ENCODE results near the gene ADGRB2. TPM values are rescaled to one million over a fixed set of nuclear protein-coding genes. Genes with fewer than 3 reads are reported as not detected.

The ADGRB2 gene
- total RNA-seq, 2 experiments from 2014 or later = 1.6 to 1.7 TPM

Small RNA genes within 50 kb of the gene (microRNA-seq; reads per million reads assigned to microRNA genes)
- gene MIR4254 (ENCODE audit: borderline microRNAs expressed, borderline number of aligned reads, borderline replicate concordance) = not detected

Other genes starting within 250 kb of the ADGRB2 start
- gene TINAGL1, start 187.8 kb downstream of the ADGRB2 start, total RNA-seq = not detected
- not detected for gene HCRTR1, start 146.7 kb downstream of the ADGRB2 start, total RNA-seq
- gene PEF1, start 119.5 kb downstream of the ADGRB2 start, total RNA-seq = 10 to 100 TPM; 55.3 to 56.4 TPM
- gene COL16A1, start 60.3 kb downstream of the ADGRB2 start, total RNA-seq = under 1 TPM; 0.12 to 0.45 TPM
- gene SPOCD1, start 51.7 kb upstream of the ADGRB2 start, total RNA-seq = under 1 TPM; 0.73 to 0.78 TPM
- gene PTP4A2, start 174.0 kb upstream of the ADGRB2 start, total RNA-seq = 100 to 1,000 TPM; 275 to 285 TPM
- 100 to 1,000 TPM; 200 to 203 TPM for gene KHDRBS1, start 249.5 kb upstream of the ADGRB2 start, total RNA-seq

All from activated CD4-positive, alpha-beta memory T cell treated with anti-CD3 and anti-CD28 coated beads for 36 hours (primary cell).